ENCODE measurements around the gene MTF2.

- TF ChIP-seq POLR2AphosphoS5 (IDR thresholded peaks at IDR 0.05), result no peak
- TF ChIP-seq CTCF (IDR thresholded peaks at IDR 0.05), result no peak
- TF ChIP-seq POLR2A (IDR thresholded peaks at IDR 0.05; ENCODE audit: low read depth), result no peak
Observed at GRCh38 chr1:93180723-93181613, 101.9 kb downstream of the MTF2 start, which contains the start of gene CCDC18.
